HepG2 (cell line): ENCODE results near the gene MPO. TPM values are rescaled to one million over a fixed set of nuclear protein-coding genes. Genes with fewer than 3 reads are reported as not detected.
A peak's percentile ranks its signal among the peaks of the same experiment; 100 is the strongest.

Source experiments
- ATAC-seq: fragments of 200-7000 bp; cut with Tn5 transposase; 3 replicates; pipeline ENCODE4 v1.9.1; 2020; ENCODE audit warnings: mild to moderate bottlenecking, moderate library complexity
- BruUV-seq: library from RNA; stranded (reverse); fragments of 400-500 nt; replicated peaks from 2 replicates; lab custom pipeline; 2021; lab: Mats Ljungman, UMichigan
- CTCF ChIA-PET: fragments of 300-600 bp; formaldehyde crosslinking; extraction: SDS; loops from one replicate; lab custom pipeline; 2021; ENCODE audit warnings: low total read pairs, inconsistent platforms, low intra/inter-chr PET ratio; lab: Yijun Ruan, JAX
- POLR2A ChIA-PET: fragments of 350-600 bp; sonication (Branson Sonifier 250); formaldehyde crosslinking; loops from one replicate; lab custom pipeline; 2020; ENCODE audit warnings: antibody characterized with exemption, inconsistent platforms; lab: Yijun Ruan, JAX
- DNase-seq: peaks from one replicate; pipeline ENCODE4 v3.0.0-alpha.2; 2015; ENCODE audit warnings: low spot score
- FAIRE-seq: peaks from 3 replicates; lab custom pipeline; 2011; peaks lifted over from hg19 to GRCh38; lab: Jason Lieb, UNC
- H2AFZ ChIP-seq: one replicate; pipeline ENCODE4 v1.6.1; 2011; ENCODE audit warnings: low read length, inconsistent platforms
- H3K27ac ChIP-seq: fragments of 300-600 bp; 3 replicates; pipeline ENCODE4 v1.8.0; 2011; ENCODE audit warnings: mixed run types, mild to moderate bottlenecking, mixed read lengths, low read length, inconsistent platforms; ENCODE audit not compliant: insufficient read depth; ENCODE audit errors: extremely low read length
- H3K27me3 ChIP-seq, 2 experiments: fragments of 200-600 bp in 1 of 2; 2 replicates in 1 of 2; 3 replicates in 1 of 2; pipeline versions ENCODE4 v1.6.0 to v1.8.0; 2011; ENCODE audit warnings: low read length in 2 of 2, mild to moderate bottlenecking in 2 of 2, moderate library complexity in 2 of 2, inconsistent platforms in 1 of 2; ENCODE audit not compliant: insufficient read depth in 2 of 2, control insufficient read depth in 1 of 2
- H3K36me3 ChIP-seq, 2 experiments: fragments of 200-600 bp in 1 of 2; replicated peaks in 1 of 2; 2 replicates in 1 of 2; 3 replicates in 1 of 2; pipeline versions ENCODE4 v1.5.1 to v1.8.0; 2011; ENCODE audit warnings: low read length in 2 of 2, inconsistent platforms in 1 of 2; ENCODE audit not compliant: insufficient read depth in 2 of 2, control insufficient read depth in 1 of 2
- H3K4me1 ChIP-seq: 2 replicates; pipeline ENCODE4 v1.5.1; 2012; ENCODE audit warnings: low read length, inconsistent platforms; ENCODE audit not compliant: insufficient read depth
- H3K4me2 ChIP-seq: 2 replicates; pipeline ENCODE4 v1.6.0; 2011; ENCODE audit warnings: low read depth, low read length, inconsistent platforms
- H3K4me3 ChIP-seq, 3 experiments: fragments of 200-600 bp in 1 of 3; sonication (generic), shearing (Covaris generic) in 1 of 3; replicated peaks in 1 of 3; 2 replicates each; pipeline ENCODE4 v1.5.1; 2011 to 2016; ENCODE audit warnings: low read length in 3 of 3, inconsistent platforms in 2 of 3, low read depth in 2 of 3, mild to moderate bottlenecking in 2 of 3, control low read depth in 1 of 3, mixed read lengths in 1 of 3; ENCODE audit not compliant: insufficient read depth in 1 of 3
- H3K79me2 ChIP-seq: one replicate; pipeline ENCODE4 v1.6.1; 2011; ENCODE audit warnings: low read length, inconsistent platforms; ENCODE audit not compliant: insufficient read depth
- H3K9ac ChIP-seq: 2 replicates; pipeline ENCODE4 v1.6.0; 2011; ENCODE audit warnings: mild to moderate bottlenecking, low read depth, low read length, inconsistent platforms; ENCODE audit not compliant: insufficient read depth
- H3K9me3 ChIP-seq: 2 replicates; pipeline ENCODE4 v1.5.1; 2012; ENCODE audit warnings: mild to moderate bottlenecking, low read length
- H4K20me1 ChIP-seq: 2 replicates; pipeline ENCODE4 v1.6.0; 2011; ENCODE audit warnings: inconsistent platforms, mild to moderate bottlenecking, low read length, moderate library complexity; ENCODE audit not compliant: insufficient read depth
- ATF7-NPFF ChIP-seq: sonication (generic); formaldehyde crosslinking; IDR thresholded peaks from 2 replicates; pipeline ENCODE4 v1.8.1; 2023; ENCODE audit warnings: mild to moderate bottlenecking, low read depth, missing genetic modification reagents, moderate library complexity
- ATRX ChIP-seq: sonication (generic); formaldehyde crosslinking; IDR thresholded peaks from 2 replicates; pipeline ENCODE4 v1.4.0; 2020; ENCODE audit warnings: missing genetic modification reagents, borderline replicate concordance
- CHD2 ChIP-seq: IDR thresholded peaks from 2 replicates; pipeline ENCODE4 v1.6.1; 2011; ENCODE audit warnings: low read depth, low read length, improper control_type of control experiment
- GABPA ChIP-seq, 2 experiments: IDR thresholded peaks; 2 replicates each; pipeline ENCODE4 v1.6.1; 2011 to 2016; ENCODE audit warnings: low read depth in 2 of 2, low read length in 1 of 2, missing biosample characterization in 1 of 2, missing genetic modification characterization in 1 of 2
- HDAC1 ChIP-seq: sonication (generic); formaldehyde crosslinking; IDR thresholded peaks from 2 replicates; pipeline ENCODE4 v1.5.1; 2020; ENCODE audit warnings: mild to moderate bottlenecking, missing genetic modification reagents
- MTA3 ChIP-seq: sonication (generic); formaldehyde crosslinking; IDR thresholded peaks from 2 replicates; pipeline ENCODE4 v1.4.0; 2020; ENCODE audit warnings: missing genetic modification reagents
- NFE2L2 ChIP-seq: fragments of 150-350 bp; IDR thresholded peaks from 2 replicates; pipeline ENCODE4 v1.6.1; 2014; ENCODE audit warnings: low read length
- PAF1 ChIP-seq: IDR thresholded peaks from 2 replicates; pipeline ENCODE4 v1.6.1; 2016; ENCODE audit warnings: missing genetic modification reagents, missing compliant biosample characterization
- PHF20 ChIP-seq: sonication (generic); formaldehyde crosslinking; IDR thresholded peaks from 2 replicates; pipeline ENCODE4 v1.5.0; 2020; ENCODE audit warnings: mild to moderate bottlenecking, missing genetic modification reagents
- RXRB ChIP-seq: IDR thresholded peaks from 2 replicates; pipeline ENCODE4 v1.6.1; 2016; ENCODE audit warnings: borderline replicate concordance, missing genetic modification reagents, missing compliant biosample characterization
- TMF1 ChIP-seq: sonication (generic); formaldehyde crosslinking; IDR thresholded peaks from 2 replicates; pipeline ENCODE4 v1.8.1; 2022; ENCODE audit warnings: low read depth, missing genetic modification reagents
- YEATS2 ChIP-seq: sonication (generic); formaldehyde crosslinking; IDR thresholded peaks from 2 replicates; pipeline ENCODE4 v1.4.0; 2020; ENCODE audit warnings: missing genetic modification reagents, borderline replicate concordance
- ZBTB8A ChIP-seq: sonication (generic); formaldehyde crosslinking; IDR thresholded peaks from 2 replicates; pipeline ENCODE4 v1.4.0; 2020; ENCODE audit warnings: mild to moderate bottlenecking, low read depth, missing genetic modification reagents, borderline replicate concordance
- ZNF121 ChIP-seq: sonication (generic); formaldehyde crosslinking; IDR thresholded peaks from 2 replicates; pipeline ENCODE4 v1.5.0; 2020; ENCODE audit warnings: mild to moderate bottlenecking, missing genetic modification reagents
- ZNF337 ChIP-seq: sonication (generic); formaldehyde crosslinking; IDR thresholded peaks from 2 replicates; pipeline ENCODE4 v1.5.1; 2020; ENCODE audit warnings: missing genetic modification reagents, low read depth, mild to moderate bottlenecking, borderline replicate concordance
- ZNF577 ChIP-seq: sonication (generic); formaldehyde crosslinking; IDR thresholded peaks from 2 replicates; pipeline ENCODE4 v1.4.0; 2020; ENCODE audit warnings: mild to moderate bottlenecking, low read depth, missing genetic modification reagents, borderline replicate concordance
- ZNF724P ChIP-seq: sonication (generic); formaldehyde crosslinking; IDR thresholded peaks from 2 replicates; pipeline ENCODE4 v1.8.0; 2022; ENCODE audit warnings: missing genetic modification reagents, borderline replicate concordance
- WGBS: methylation state at CpG from one replicate; pipeline ENCODE4 v1.1.6; 2017; ENCODE audit warnings: low lambda C conversion rate; 5-methylcytosine and 5-hydroxymethylcytosine counted together
- in situ Hi-C: cut with HindIII; loops from 2 replicates; pipeline ENCODE4 v1.10.0; 2017; ENCODE audit warnings: low pct_unique_long_range_greater_than_20kb; ENCODE audit not compliant: extremely low pct_ligation_motif_present
- intact Hi-C: fragments of 100-400 bp; cut with micrococcal nuclease; formaldehyde crosslinking; loops from one replicate; pipeline ENCODE4 v1.10.0; 2022; ENCODE audit not compliant: unreplicated experiment
- polyA plus RNA-seq, 8 experiments: library from polyadenylated mRNA; depleted of rRNA in 3 of 8; stranded (reverse) in 7 of 8; unstranded in 1 of 8; fragments of >200 nt; fragmentation: Illumina TruSeq in 4 of 8; extraction: Trizol in 4 of 8; gene quantifications; 2 replicates each; pipeline versions ENCODE4 v1.2.1 to v1.2.3, GENCODE V29; 2011 to 2016; ENCODE audit warnings: low read depth in 4 of 8, missing spikeins in 1 of 8, mixed read lengths in 1 of 8; ENCODE audit not compliant: insufficient read depth in 1 of 8
- total RNA-seq, 5 experiments: library from RNA; depleted of rRNA; stranded (reverse); fragments of >200 nt; fragmentation: Illumina TruSeq; extraction: Trizol; gene quantifications; 2 replicates each; pipeline ENCODE4 v1.2.3, GENCODE V29; 2016; ENCODE audit warnings: low read depth in 1 of 5
- TF ChIP-seq, protein P1 (sequence below): sonication (generic); formaldehyde crosslinking; IDR thresholded peaks from 2 replicates; pipeline ENCODE4 v1.5.1; 2020; ENCODE audit warnings: missing genetic modification reagents, mild to moderate bottlenecking, borderline replicate concordance
- TF ChIP-seq, protein P2 (sequence below): sonication (generic); formaldehyde crosslinking; IDR thresholded peaks from 2 replicates; pipeline ENCODE4 v1.5.0; 2020; ENCODE audit warnings: missing genetic modification reagents

The MPO gene
- total and polyA plus RNA-seq, 2 of the 13 experiments (the other 11 are each of a cell fraction or from before 2014, with no cell fraction given): not detected

DNA sequence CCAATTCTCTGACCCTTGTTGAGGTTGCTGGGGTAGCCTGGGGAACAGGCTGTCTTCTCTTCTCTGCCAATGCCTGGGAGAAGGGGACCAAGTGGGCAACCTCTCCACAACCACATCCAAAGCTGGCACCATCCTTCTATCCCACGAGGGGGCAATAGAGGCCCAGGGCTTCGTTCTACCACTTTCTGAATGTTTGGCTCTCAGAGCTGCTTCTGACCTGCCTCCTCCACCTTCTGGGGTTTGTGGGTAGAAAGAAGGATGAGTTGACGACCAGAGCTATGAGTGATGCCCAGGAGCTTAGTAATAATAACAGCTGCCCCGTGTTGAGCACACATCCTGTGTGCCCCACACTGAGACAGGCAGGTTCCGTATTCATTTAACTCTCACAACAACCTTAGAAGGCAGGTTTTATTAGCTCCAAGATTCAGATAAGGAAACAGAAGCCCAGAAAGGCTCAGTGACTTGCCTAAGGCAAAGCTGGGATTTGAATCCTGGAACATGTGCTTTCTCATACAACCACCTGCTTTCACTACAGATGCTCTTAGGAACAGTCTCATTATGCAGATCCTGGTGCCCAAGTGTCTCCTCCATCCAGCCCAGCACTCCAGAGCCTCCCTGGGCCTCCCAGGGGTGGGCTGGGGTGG lies 36.8 kb upstream of the MPO start (continued):
- TF ChIP-seq ZNF337 (no peak), NFE2L2 (no peak), HDAC1 (CRISPR knock-in tag) (no peak), RXRB (CRISPR knock-in tag) (peak; percentile 37; the same call in 1 of the 2 replicates), ZNF121 (CRISPR knock-in tag) (no peak)

DNA sequence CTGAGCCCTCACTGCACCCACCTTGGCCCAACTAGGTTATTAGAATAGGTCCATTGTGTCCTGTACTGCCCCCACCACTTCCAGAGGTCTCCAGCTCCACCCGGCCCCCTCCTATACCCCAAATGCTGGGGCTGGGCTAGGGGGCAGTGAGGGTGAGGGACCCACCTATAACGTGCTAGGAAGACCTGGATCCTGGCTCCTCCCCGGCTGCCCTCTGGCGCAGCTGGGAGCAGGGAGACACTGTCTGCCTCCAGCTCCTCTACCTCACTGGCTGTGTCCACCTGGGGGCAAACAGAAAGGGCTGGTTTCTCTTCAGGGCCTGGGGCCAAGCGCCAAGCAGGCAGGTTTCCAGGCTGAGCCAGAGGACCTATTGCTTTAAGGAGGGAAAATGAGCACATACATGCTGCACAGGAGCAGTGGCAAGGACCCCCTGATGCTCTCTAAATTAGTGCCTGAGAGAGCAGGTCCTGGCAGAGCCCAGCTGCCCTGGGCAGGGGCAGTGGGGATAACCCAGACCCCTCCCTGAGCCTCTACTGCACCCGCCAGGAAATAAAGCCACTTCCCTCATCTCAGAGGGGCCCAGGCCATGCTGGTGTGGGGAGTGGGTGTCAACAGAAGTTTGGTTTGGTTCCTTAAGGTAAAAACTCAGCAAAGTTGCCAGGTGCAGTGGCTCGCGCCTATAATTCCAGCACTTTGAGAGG lies 35.7 kb upstream of the MPO start:
- BruUV-seq: no TSS peak
- intact Hi-C loops: loop anchor here (2.0 kb wide), 1 partner anchor 36 kb away; the partner anchor contains the start of gene SUPT4H1
- Histone ChIP-seq H2AFZ (no peak overlapping the region), H3K79me2 (no peaks in the 10 kb centered on the region), H3K36me3 (no peaks in the 10 kb centered on the region), H3K9ac (no peak overlapping the region), H3K4me1 (peaks cover 11% of the 10 kb centered on the region; the same call in 1 of the 2 replicates), H3K9me3 (no peaks in the 10 kb centered on the region), H4K20me1 (no peaks in the 10 kb centered on the region), H3K27ac (no peak overlapping the region), H3K27me3 (peaks cover 10 to 68% of the 10 kb centered on the region in 2 experiments), H3K4me2 (no peak overlapping the region), H3K4me3 (no peak overlapping the region)
- ATAC-seq: no peak; the same call in 2 of the 3 replicates
- POLR2A ChIA-PET: interaction anchor here (1.2 to 2.6 kb wide), 4 partner anchors 21 to 100 kb away, joined by 3 to 35 read pairs (median 8); partner anchors contain the start of gene RNF43
- FAIRE-seq: no peak
- 35% methylated on average over 7 of the region's 8 CpGs for whole genome bisulfite sequencing
- CTCF ChIA-PET: interaction anchor here (1.5 to 5.0 kb wide), 3 partner anchors 8 to 131 kb away, joined by 9 to 121 read pairs (median 20); partner anchors contain the start of gene RNF43
- in situ Hi-C loops: no loop called here
- no peak for DNase-seq
- TF ChIP-seq PHF20 (CRISPR knock-in tag) (no peak), GABPA (IDR thresholded peaks at IDR 0.05; ENCODE audit: low read depth, low read length) (no peak), GABPA (CRISPR knock-in tag; IDR thresholded peaks at IDR 0.05; ENCODE audit: low read depth) (no peak), ZBTB8A (CRISPR knock-in tag) (no peak), YEATS2 (no peak), ZNF724P (CRISPR knock-in tag) (no peak), ATF7-NPFF (no peak), ZNF337 (no peak), CHD2 (no peak), TMF1 (no peak), MTA3 (CRISPR knock-in tag) (no peak), PAF1 (CRISPR knock-in tag) (no peak), ATRX (CRISPR knock-in tag) (no peak), ZNF577 (CRISPR knock-in tag) (no peak)
- TF ChIP-seq, protein P1, sequence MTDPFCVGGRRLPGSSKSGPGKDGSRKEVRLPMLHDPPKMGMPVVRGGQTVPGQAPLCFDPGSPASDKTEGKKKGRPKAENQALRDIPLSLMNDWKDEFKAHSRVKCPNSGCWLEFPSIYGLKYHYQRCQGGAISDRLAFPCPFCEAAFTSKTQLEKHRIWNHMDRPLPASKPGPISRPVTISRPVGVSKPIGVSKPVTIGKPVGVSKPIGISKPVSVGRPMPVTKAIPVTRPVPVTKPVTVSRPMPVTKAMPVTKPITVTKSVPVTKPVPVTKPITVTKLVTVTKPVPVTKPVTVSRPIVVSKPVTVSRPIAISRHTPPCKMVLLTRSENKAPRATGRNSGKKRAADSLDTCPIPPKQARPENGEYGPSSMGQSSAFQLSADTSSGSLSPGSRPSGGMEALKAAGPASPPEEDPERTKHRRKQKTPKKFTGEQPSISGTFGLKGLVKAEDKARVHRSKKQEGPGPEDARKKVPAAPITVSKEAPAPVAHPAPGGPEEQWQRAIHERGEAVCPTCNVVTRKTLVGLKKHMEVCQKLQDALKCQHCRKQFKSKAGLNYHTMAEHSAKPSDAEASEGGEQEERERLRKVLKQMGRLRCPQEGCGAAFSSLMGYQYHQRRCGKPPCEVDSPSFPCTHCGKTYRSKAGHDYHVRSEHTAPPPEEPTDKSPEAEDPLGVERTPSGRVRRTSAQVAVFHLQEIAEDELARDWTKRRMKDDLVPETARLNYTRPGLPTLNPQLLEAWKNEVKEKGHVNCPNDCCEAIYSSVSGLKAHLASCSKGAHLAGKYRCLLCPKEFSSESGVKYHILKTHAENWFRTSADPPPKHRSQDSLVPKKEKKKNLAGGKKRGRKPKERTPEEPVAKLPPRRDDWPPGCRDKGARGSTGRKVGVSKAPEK (CRISPR knock-in tag): no peak
- TF ChIP-seq, protein P2, sequence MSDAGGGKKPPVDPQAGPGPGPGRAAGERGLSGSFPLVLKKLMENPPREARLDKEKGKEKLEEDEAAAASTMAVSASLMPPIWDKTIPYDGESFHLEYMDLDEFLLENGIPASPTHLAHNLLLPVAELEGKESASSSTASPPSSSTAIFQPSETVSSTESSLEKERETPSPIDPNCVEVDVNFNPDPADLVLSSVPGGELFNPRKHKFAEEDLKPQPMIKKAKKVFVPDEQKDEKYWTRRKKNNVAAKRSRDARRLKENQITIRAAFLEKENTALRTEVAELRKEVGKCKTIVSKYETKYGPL (CRISPR knock-in tag): no peak
